Heart right ventricle (tissue), 16 donors: ENCODE results near the gene YDJC. TPM values are rescaled to one million over a fixed set of nuclear protein-coding genes. Genes with fewer than 3 reads are reported as not detected.

Source experiments
- ATAC-seq, 8 donors: fragments of 200-7000 bp; cut with Tn5 transposase; one replicate each; pipeline ENCODE4 v1.9.1; 2020; ENCODE audit warnings: mild to moderate bottlenecking in 8 of 8, moderate library complexity in 8 of 8, moderate number of reproducible peaks in 1 of 8
- DNase-seq, 2 donors: peaks; one replicate each; pipeline ENCODE4 v3.0.0-alpha.2; 2020
- H3K27ac ChIP-seq, 10 donors: fragments of 200-600 bp; sonication (generic) in 2 of 10; one replicate each; pipeline versions ENCODE4 v1.5.0 to v1.8.0; 2020 to 2022; ENCODE audit warnings: mild to moderate bottlenecking in 3 of 10
- H3K27me3 ChIP-seq, 7 donors: fragments of 200-600 bp; one replicate each; pipeline ENCODE4 v1.8.0; 2021 to 2022; ENCODE audit warnings: mild to moderate bottlenecking in 2 of 7
- H3K36me3 ChIP-seq, 9 donors: fragments of 200-600 bp; sonication (generic) in 1 of 9; one replicate each; pipeline versions ENCODE4 v1.5.0 to v1.8.0; 2020 to 2022; ENCODE audit warnings: mild to moderate bottlenecking in 2 of 9
- H3K4me1 ChIP-seq, 9 donors: fragments of 200-600 bp; sonication (generic) in 1 of 9; one replicate each; pipeline versions ENCODE4 v1.5.0 to v1.8.0; 2020 to 2022; ENCODE audit warnings: mild to moderate bottlenecking in 4 of 9
- H3K4me3 ChIP-seq, 10 donors: fragments of 200-600 bp; sonication (generic) in 2 of 10; one replicate each; pipeline versions ENCODE4 v1.5.0 to v1.8.0; 2020 to 2022; ENCODE audit warnings: mild to moderate bottlenecking in 7 of 10, moderate library complexity in 2 of 10
- H3K9me3 ChIP-seq, 11 donors: fragments of 200-600 bp in 10 of 11; sonication (generic) in 2 of 11; one replicate each; pipeline versions ENCODE4 v1.5.0 to v1.8.0; 2013 to 2022; ENCODE audit warnings: mild to moderate bottlenecking in 2 of 11, control low read depth in 1 of 11, moderate library complexity in 1 of 11
- WGBS, 2 donors: extraction: QIAGEN DNeasy Blood & Tissue Kit; methylation state at CpG; one replicate each; pipeline ENCODE4 v1.1.7; 2013; ENCODE audit warnings: inconsistent platforms in 1 of 2; 5-methylcytosine and 5-hydroxymethylcytosine counted together
- intact Hi-C, 10 donors: fragments of 100-400 bp; cut with DNase I; formaldehyde crosslinking; loops; one replicate each; pipeline versions ENCODE4 v1.11.1 to v1.14.2; 2022
- polyA plus RNA-seq, 2 donors: library from polyadenylated mRNA; stranded (reverse); fragments of 200-250 nt; gene quantifications; one replicate each; pipeline ENCODE4 v1.2.3, GENCODE V29; 2013
- total RNA-seq, 10 donors: library from RNA; stranded (reverse); fragmentation: NEBNext Ultra II Directional in 3 of 10; extraction: Animal tissue kit (Norgen Biotek cat#: 25700) in 3 of 10; gene quantifications; one replicate each; pipeline versions ENCODE4 v1.2.1 to v1.2.4, GENCODE V29; 2021 to 2023
- TF ChIP-seq, protein P1 (sequence below), 9 donors: fragments of 200-600 bp; sonication (generic) in 2 of 9; IDR thresholded peaks; one replicate each; pipeline versions ENCODE4 v1.5.0 to v1.8.0; 2021 to 2022; ENCODE audit warnings: antibody characterized with exemption in 9 of 9, mild to moderate bottlenecking in 5 of 9, moderate library complexity in 1 of 9
- donor health status: Arrhythmogenic right ventricular cardiomyopathy.
- donor health status: ischemic (EF 13 %, LVEDD 7.1; RV severe dilation, severe dysfunction).
- donor health status: healthy with polysubstance abuse.
- donor health status: DM: no; HTN: yes; CAD: no.
- donor health status: DM: no; HTN: no; CAD: no.
- donor health status: ischemic (EF 25% LVEDD 6.9; RV normal size, moderate dysfunction).
- donor health status: ischemic (EF 25% LVEDD 5.7; RV mildly dilated, moderate dysfunction).
- donor health status: healthy.
- donor health status: DM: yes; HTN: yes; CAD: no.
- donor health status: Ischemic cardiomyopathy.
- donor health status: ischemic (EF 35%, LVEDD 5.7; RV mildly dilated, moderate dysfunction).
- donor health status: nonischemic (EF 11% LVEDD 7.7; RV severe dilation, severe dysfunction).
- donor health status: DM: yes; HTN: yes; CAD: no.
- donor health status: PGD.
- donor health status: ischemic (EF 29% LVEDD 5.4; RV normal size, mild dysfunction).
- donor health status: nonischemic (EF 23%, LVEDD 6.1; RV moderate dilation, normal function).

YDJC gene
- total and polyA plus RNA-seq, 12 donors = 2.3 to 26.4 (median 4.4) TPM

DNA sequence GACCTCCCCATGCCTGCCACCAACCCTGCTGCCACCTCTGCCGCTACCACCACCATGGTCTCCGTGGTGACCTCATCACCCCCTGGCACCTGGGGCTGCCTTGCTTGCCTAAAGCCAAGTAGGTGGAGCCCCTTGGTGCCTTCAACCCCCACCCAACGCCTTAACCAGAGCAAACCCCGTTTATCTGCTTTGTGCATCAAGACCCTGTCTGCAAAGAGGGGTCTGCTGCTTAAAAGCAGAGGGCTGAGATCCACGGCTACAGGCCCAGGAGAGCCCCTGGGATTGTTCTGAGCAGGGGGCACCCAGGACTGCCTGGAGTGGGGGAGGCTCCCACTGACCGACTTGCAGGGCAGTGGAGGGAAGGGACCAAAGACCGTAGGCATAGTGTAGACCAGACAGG lies 31.1 kb upstream of the YDJC start:
- Histone ChIP-seq H3K27me3 (peaks cover 0 to 7% (median 0%) of the 10 kb centered on the region in 7 donors), H3K9me3 (no peaks in the 10 kb centered on the region), H3K27ac (no peak overlapping the region), H3K36me3 (no peaks in the 10 kb centered on the region), H3K4me1 (peaks cover 0 to 23% (median 7%) of the 10 kb centered on the region in 9 donors), H3K4me3 (no peak overlapping the region)
- ATAC-seq (no peak), DNase-seq (no peak)
- intact Hi-C loops = no loop called here
- WGBS, 2 donors = 78 to 82% methylated on average over 7 of the region's 7 CpGs
- TF ChIP-seq, protein P1, sequence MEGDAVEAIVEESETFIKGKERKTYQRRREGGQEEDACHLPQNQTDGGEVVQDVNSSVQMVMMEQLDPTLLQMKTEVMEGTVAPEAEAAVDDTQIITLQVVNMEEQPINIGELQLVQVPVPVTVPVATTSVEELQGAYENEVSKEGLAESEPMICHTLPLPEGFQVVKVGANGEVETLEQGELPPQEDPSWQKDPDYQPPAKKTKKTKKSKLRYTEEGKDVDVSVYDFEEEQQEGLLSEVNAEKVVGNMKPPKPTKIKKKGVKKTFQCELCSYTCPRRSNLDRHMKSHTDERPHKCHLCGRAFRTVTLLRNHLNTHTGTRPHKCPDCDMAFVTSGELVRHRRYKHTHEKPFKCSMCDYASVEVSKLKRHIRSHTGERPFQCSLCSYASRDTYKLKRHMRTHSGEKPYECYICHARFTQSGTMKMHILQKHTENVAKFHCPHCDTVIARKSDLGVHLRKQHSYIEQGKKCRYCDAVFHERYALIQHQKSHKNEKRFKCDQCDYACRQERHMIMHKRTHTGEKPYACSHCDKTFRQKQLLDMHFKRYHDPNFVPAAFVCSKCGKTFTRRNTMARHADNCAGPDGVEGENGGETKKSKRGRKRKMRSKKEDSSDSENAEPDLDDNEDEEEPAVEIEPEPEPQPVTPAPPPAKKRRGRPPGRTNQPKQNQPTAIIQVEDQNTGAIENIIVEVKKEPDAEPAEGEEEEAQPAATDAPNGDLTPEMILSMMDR (IDR thresholded peaks at IDR 0.05) = no peak

DNA sequence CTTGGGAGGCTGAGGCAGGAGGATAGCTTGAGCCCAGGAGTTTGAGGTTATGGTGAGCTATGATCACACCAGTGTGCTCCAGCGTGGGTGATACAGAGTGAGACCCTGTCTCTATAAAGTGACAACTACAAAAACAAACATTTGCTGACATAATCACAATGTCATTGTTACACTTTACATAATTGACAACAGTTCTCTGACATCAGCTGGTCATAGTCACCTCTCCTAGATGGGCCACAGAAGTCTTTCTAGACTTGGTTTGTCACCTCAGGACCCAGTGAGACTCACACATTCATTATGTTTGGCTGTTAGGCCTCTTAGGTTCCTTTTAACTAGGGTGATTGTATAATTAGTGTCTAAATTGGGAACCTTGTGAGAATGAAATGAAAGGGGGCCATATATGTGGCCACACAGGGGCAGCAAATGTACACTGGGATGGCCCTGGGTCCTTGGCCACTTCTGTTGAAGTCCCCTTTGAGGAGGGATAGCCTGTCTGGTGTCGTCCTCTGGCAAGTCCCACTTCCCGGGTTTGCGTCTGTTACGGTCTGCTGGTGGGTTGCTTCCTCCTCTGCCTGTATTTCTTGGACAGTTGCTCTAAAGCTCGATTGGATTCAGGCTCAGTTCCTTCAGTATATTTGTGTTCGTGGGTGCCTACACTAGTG lies 30.2 kb upstream of the YDJC start:
- H3K27ac ChIP-seq = no peak overlapping the region
- intact Hi-C loops = no loop called here
- H3K36me3 ChIP-seq = no peaks in the 10 kb centered on the region
- WGBS, 2 donors = 73 to 74% methylated on average over 7 of the region's 7 CpGs
- no peak overlapping the region for H3K4me3 ChIP-seq
- no peaks in the 10 kb centered on the region for H3K9me3 ChIP-seq
- no peak for DNase-seq
- H3K27me3 ChIP-seq = peaks cover 0 to 7% (median 0%) of the 10 kb centered on the region in 7 donors
- H3K4me1 ChIP-seq = peaks cover 0 to 18% (median 5%) of the 10 kb centered on the region in 9 donors
- TF ChIP-seq, protein P1 (IDR thresholded peaks at IDR 0.05) = no peak
- ATAC-seq = no peak

DNA sequence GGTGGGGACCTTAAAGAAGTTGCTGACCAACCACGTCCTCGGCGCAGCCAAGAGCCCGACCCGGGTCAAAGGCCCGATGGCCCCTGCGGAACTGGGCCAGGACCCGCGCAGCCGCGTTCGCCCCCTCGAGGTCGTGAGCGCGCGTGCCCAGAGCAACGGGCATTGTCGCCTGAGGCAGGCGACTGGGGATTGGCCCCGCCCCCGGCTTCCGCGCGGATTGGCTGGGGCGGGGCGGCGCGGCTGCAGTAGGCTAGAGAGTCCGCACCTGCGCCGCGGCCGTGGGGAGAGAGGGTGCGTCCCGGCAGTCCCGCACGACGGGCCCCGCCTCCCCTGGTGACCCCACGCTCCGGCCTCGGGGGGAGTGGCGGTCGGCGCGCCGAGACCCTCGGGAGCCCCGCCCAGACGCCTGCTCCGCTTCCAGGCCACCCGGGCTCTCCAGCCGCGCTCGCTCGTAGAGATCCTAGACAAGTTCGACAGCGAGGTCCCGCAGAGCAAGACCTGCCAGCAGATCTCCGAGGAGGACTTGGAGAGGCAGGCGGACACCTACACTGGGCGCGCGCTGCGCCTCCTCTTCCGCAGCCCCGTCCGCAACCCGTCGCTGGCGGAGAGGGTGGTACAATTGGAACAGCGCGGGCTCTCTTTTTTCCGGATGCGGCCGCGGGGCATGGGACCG lies 27.7 kb upstream of the YDJC start:
- Histone ChIP-seq H3K27ac (peak overlapping the region in 1 of 10 donors; percentile 64), H3K4me1 (peaks cover 0 to 23% (median 7%) of the 10 kb centered on the region in 9 donors), H3K9me3 (no peaks in the 10 kb centered on the region), H3K27me3 (peaks cover 0 to 7% (median 0%) of the 10 kb centered on the region in 7 donors), H3K4me3 (peak overlapping the region; percentile 46 to 86 (median 58)), H3K36me3 (no peaks in the 10 kb centered on the region)
- DNase-seq = peak; percentile 51 to 80
- intact Hi-C loops = no loop called here
- TF ChIP-seq, protein P1 (IDR thresholded peaks at IDR 0.05) = peak in 6 of 9 donors; percentile 14 to 48 (median 36)
- ATAC-seq = peak; percentile 77 to 89 (median 83)
- WGBS, 2 donors = 1% methylated on average over 79 of the region's 79 CpGs

DNA sequence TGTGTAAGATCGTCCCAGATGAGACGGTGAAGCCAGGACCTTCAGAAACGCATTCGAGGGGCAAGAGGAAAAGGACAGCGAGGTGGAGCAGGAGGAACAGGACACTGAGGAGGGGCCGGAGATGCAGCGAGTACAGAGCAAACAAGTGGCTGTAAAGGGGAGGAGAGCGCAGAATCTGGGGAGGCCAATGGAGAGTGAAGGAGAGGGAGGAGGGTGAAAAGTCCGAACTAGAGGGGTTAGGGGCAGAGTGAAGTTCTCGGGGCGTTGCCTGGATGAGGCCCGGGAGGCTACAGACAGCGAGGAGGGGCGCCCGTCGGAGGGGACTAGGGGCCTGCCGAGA lies 27.2 kb upstream of the YDJC start:
- peaks cover 0 to 7% (median 0%) of the 10 kb centered on the region in 7 donors for H3K27me3 ChIP-seq
- ATAC-seq (no peak), DNase-seq (no peak)
- H3K4me1 ChIP-seq = peaks cover 0 to 27% (median 10%) of the 10 kb centered on the region in 9 donors
- no peak overlapping the region for H3K27ac ChIP-seq
- intact Hi-C loops = no loop called here
- no peaks in the 10 kb centered on the region for H3K36me3 ChIP-seq
- H3K9me3 ChIP-seq = no peaks in the 10 kb centered on the region
- 33 to 35% methylated on average over 17 of the region's 17 CpGs for WGBS, 2 donors
- peak overlapping the region in 9 of 10 donors; percentile 46 to 86 (median 58) for H3K4me3 ChIP-seq
- TF ChIP-seq, protein P1 (IDR thresholded peaks at IDR 0.05) = no peak
